HCT116 (cell line): ENCODE results near the gene TMTC3. TPM values are rescaled to one million over a fixed set of nuclear protein-coding genes. Genes with fewer than 3 reads are reported as not detected.

Experiments used
- ATAC-seq: fragments of 200-7000 bp; cut with Tn5 transposase; 2 replicates; pipeline ENCODE4 v1.9.1; 2020; ENCODE audit warnings: mild to moderate bottlenecking, moderate library complexity
- BruUV-seq: library from RNA; stranded (reverse); fragments of 400-500 nt; replicated peaks from 2 replicates; lab custom pipeline; 2021; lab: Mats Ljungman, UMichigan
- CTCF ChIA-PET: fragments of 300-600 bp; sonication (Branson Sonifier 250); formaldehyde crosslinking; loops from one replicate; lab custom pipeline; 2021; ENCODE audit warnings: antibody characterized with exemption; lab: Charles Lee
- POLR2A ChIA-PET: fragments of 300-600, 350-600 bp; sonication (Branson Sonifier 250); formaldehyde crosslinking; loops from one replicate; lab custom pipeline; 2021; ENCODE audit warnings: antibody characterized with exemption; lab: Charles Lee
- RAD21 ChIA-PET, 2 experiments: fragments of 300-600 bp; sonication (Branson Sonifier 250); formaldehyde crosslinking; loops; one replicate each; lab custom pipeline; 2023; ENCODE audit warnings: low total read pairs in 2 of 2; ENCODE audit not compliant: uncharacterized antibody in 2 of 2, unreplicated experiment in 2 of 2, low non-redundant PET in 1 of 2; lab: Charles Lee
- DNase-seq: peaks from one replicate; pipeline ENCODE4 v3.0.0-alpha.2; 2010; ENCODE audit warnings: low read depth, low spot score
- H2AFZ ChIP-seq: fragments of 200-600 bp; shearing (Covaris generic), sonication (generic); 2 replicates; pipeline ENCODE4 v1.6.1; 2017; ENCODE audit warnings: low read depth, mixed run types, mixed read lengths, antibody characterized with exemption, low read length; ENCODE audit not compliant: poor library complexity, severe bottlenecking
- H3K27ac ChIP-seq: 2 replicates; pipeline ENCODE4 v1.5.1; 2012; ENCODE audit warnings: low read depth, low read length
- H3K27me3 ChIP-seq: fragments of 200-600 bp; sonication (generic); 2 replicates; pipeline ENCODE4 v1.6.1; 2016; ENCODE audit warnings: mixed run types, low read length, mixed read lengths; ENCODE audit not compliant: insufficient read depth
- H3K36me3 ChIP-seq, 2 experiments: fragments of 200-500 bp in 1 of 2; fragments of 200-600 bp in 1 of 2; sonication (Bioruptor generic) in 1 of 2; sonication (generic) in 1 of 2; 2 replicates each; pipeline versions ENCODE4 v1.5.1 to v1.6.1; 2014 to 2016; ENCODE audit warnings: low read length in 2 of 2, inconsistent platforms in 1 of 2, mixed read lengths in 1 of 2, mixed run types in 1 of 2; ENCODE audit not compliant: insufficient read depth in 2 of 2, control insufficient read depth in 1 of 2
- H3K4me1 ChIP-seq, 2 experiments: fragments of 200-600 bp in 1 of 2; sonication (generic) in 1 of 2; 2 replicates each; pipeline versions ENCODE4 v1.5.1 to v1.6.1; 2012 to 2017; ENCODE audit warnings: low read length in 2 of 2, inconsistent platforms in 1 of 2, mild to moderate bottlenecking in 1 of 2, mixed read lengths in 1 of 2, mixed run types in 1 of 2, moderate library complexity in 1 of 2; ENCODE audit not compliant: insufficient read depth in 2 of 2, control insufficient read depth in 1 of 2
- H3K4me2 ChIP-seq: fragments of 200-600 bp; sonication (generic); 2 replicates; pipeline ENCODE4 v1.6.1; 2017; ENCODE audit warnings: mixed run types, low read length, mixed read lengths
- H3K4me3 ChIP-seq, 2 experiments: fragments of 200-600 bp in 1 of 2; sonication (generic) in 1 of 2; replicated peaks in 1 of 2; 2 replicates each; pipeline ENCODE4 v1.5.1; 2011 to 2016; ENCODE audit warnings: low read length in 2 of 2, control low read depth in 1 of 2, low read depth in 1 of 2, mild to moderate bottlenecking in 1 of 2, mixed read lengths in 1 of 2, mixed run types in 1 of 2
- H3K79me2 ChIP-seq: fragments of 200-600 bp; sonication (generic); 2 replicates; pipeline ENCODE4 v1.6.1; 2017; ENCODE audit warnings: mild to moderate bottlenecking, mixed run types, low read length, moderate library complexity, mixed read lengths; ENCODE audit not compliant: insufficient read depth
- H3K9ac ChIP-seq: fragments of 200-600 bp; sonication (generic); 2 replicates; pipeline ENCODE4 v1.6.1; 2016; ENCODE audit warnings: low read length, mixed read lengths
- H3K9me2 ChIP-seq: fragments of 200-600 bp; sonication (generic), shearing (Covaris generic); 2 replicates; pipeline ENCODE4 v1.6.1; 2017; ENCODE audit warnings: mixed run types, mild to moderate bottlenecking, moderate library complexity; ENCODE audit not compliant: insufficient read depth
- H3K9me3 ChIP-seq, 2 experiments: fragments of 200-500 bp in 1 of 2; fragments of 200-600 bp in 1 of 2; sonication (Bioruptor generic) in 1 of 2; sonication (generic) in 1 of 2; 2 replicates each; pipeline ENCODE4 v1.6.1; 2014 to 2017; ENCODE audit warnings: low read length in 2 of 2, mixed read lengths in 2 of 2, inconsistent platforms in 1 of 2, low read depth in 1 of 2, mild to moderate bottlenecking in 1 of 2, mixed run types in 1 of 2, moderate library complexity in 1 of 2; ENCODE audit not compliant: control insufficient read depth in 1 of 2, insufficient read depth in 1 of 2
- H4K20me1 ChIP-seq: fragments of 200-600 bp; sonication (generic), shearing (Covaris generic); 2 replicates; pipeline ENCODE4 v1.6.1; 2017; ENCODE audit warnings: mixed run types, mild to moderate bottlenecking, moderate library complexity; ENCODE audit not compliant: insufficient read depth
- ATF3 ChIP-seq: IDR thresholded peaks from 2 replicates; pipeline ENCODE4 v1.6.1; 2012
- CEBPB ChIP-seq: IDR thresholded peaks from 2 replicates; pipeline ENCODE4 v1.6.1; 2012; ENCODE audit warnings: low read depth
- CTCF ChIP-seq, 3 experiments: fragments of 200-600 bp in 1 of 3; sonication (generic) in 1 of 3; IDR thresholded peaks in 2 of 3; conservative IDR thresholded peaks in 1 of 3; 2 replicates each; pipeline ENCODE4 v1.5.1; 2012 to 2017; ENCODE audit warnings: low read depth in 2 of 3, low read length in 2 of 3, antibody characterized with exemption in 1 of 3, borderline replicate concordance in 1 of 3, control low read depth in 1 of 3, mild to moderate bottlenecking in 1 of 3, mixed read lengths in 1 of 3, mixed run types in 1 of 3, moderate library complexity in 1 of 3; ENCODE audit not compliant: insufficient read depth in 1 of 3
- EGR1 ChIP-seq: IDR thresholded peaks from 2 replicates; pipeline ENCODE4 v1.6.1; 2012; ENCODE audit warnings: low read depth
- ELF1 ChIP-seq: IDR thresholded peaks from 2 replicates; pipeline ENCODE4 v1.6.1; 2012; ENCODE audit warnings: low read depth, borderline replicate concordance
- EZH2 ChIP-seq: fragments of 200-600 bp; sonication (generic); IDR thresholded peaks from 2 replicates; pipeline ENCODE4 v1.6.1; 2017; ENCODE audit warnings: antibody characterized with exemption, mixed run types
- EZH2phosphoT487 ChIP-seq: fragments of 200-600 bp; IDR thresholded peaks from 2 replicates; pipeline ENCODE4 v1.6.1; 2018; ENCODE audit warnings: antibody characterized with exemption, borderline replicate concordance
- FOSL1 ChIP-seq: IDR thresholded peaks from 2 replicates; pipeline ENCODE4 v1.6.1; 2012; ENCODE audit warnings: low read depth
- JUND ChIP-seq: IDR thresholded peaks from 2 replicates; pipeline ENCODE4 v1.6.1; 2012
- POLR2A ChIP-seq: IDR thresholded peaks from 2 replicates; pipeline ENCODE4 v1.7.0; 2011; ENCODE audit warnings: borderline replicate concordance; ENCODE audit not compliant: insufficient read depth, insufficient read length; ENCODE audit errors: extremely low read depth
- SIN3A ChIP-seq: IDR thresholded peaks from 2 replicates; pipeline ENCODE4 v1.6.1; 2012; ENCODE audit warnings: low read depth
- YY1 ChIP-seq: IDR thresholded peaks from 2 replicates; pipeline ENCODE4 v1.6.1; 2011; ENCODE audit warnings: low read length, low read depth, moderate library complexity, mild to moderate bottlenecking; ENCODE audit not compliant: insufficient replicate concordance; ENCODE audit errors: extremely low read depth
- ZFX ChIP-seq: fragments of 450-650 bp; IDR thresholded peaks from 2 replicates; pipeline ENCODE4 v1.6.1; 2017
- ZNF274 ChIP-seq: fragments of 200-500 bp; sonication (Bioruptor generic); IDR thresholded peaks from 2 replicates; pipeline ENCODE4 v1.6.1; 2014; ENCODE audit warnings: mild to moderate bottlenecking, low read depth, low read length, inconsistent platforms
- intact Hi-C: fragments of 100-400 bp; cut with micrococcal nuclease; formaldehyde crosslinking; loops from 2 replicates; pipeline ENCODE4 v1.10.0; 2022
- total RNA-seq: library from RNA; stranded (reverse); gene quantifications from one replicate; pipeline ENCODE4 v1.2.1, GENCODE V29; 2021; ENCODE audit not compliant: unreplicated experiment

TMTC3 gene
- total RNA-seq, 1 experiment from 2014 or later, result 22.5 TPM

GRCh38 chr12:88223519-88223918, 81.4 kb downstream of the TMTC3 start:
- ChIA-PET POLR2A (interaction anchor here (0.6 kb wide), 1 partner anchor 170 kb away, joined by 3 read pairs; no protein-coding TSS in a partner anchor), CTCF (interaction anchor here (0.6 kb wide), 1 partner anchor 332 kb away, joined by 3 read pairs; no protein-coding TSS in a partner anchor)
- TF ChIP-seq JUND (no peak), CTCF (IDR thresholded peaks at IDR 0.05 in 2 of 3, conservative IDR thresholded peaks at IDR 0.05 in 1 of 3; ENCODE audit: borderline replicate concordance in 1 of 3, insufficient read depth in 1 of 3, low read depth in 2 of 3, low read length in 2 of 3) (no peak), ZFX (no peak), EZH2phosphoT487 (no peak), FOSL1 (no peak), SIN3A (no peak), EGR1 (no peak), ZNF274 (no peak), CEBPB (no peak), POLR2A (no peak), ELF1 (no peak), ATF3 (no peak), YY1 (no peak), EZH2 (no peak)

More at GRCh38 chr12:88223519-88223918, 81.4 kb downstream of the TMTC3 start:
- Histone ChIP-seq H3K9ac (no peak overlapping the region), H3K4me2 (no peak overlapping the region), H3K36me3 (no peaks in the 10 kb centered on the region; a peak in 1 of 4 replicates), H4K20me1 (no peaks in the 10 kb centered on the region), H3K4me1 (no peaks in the 10 kb centered on the region), H3K4me3 (no peak overlapping the region), H3K27ac (no peak overlapping the region), H3K9me3 (no peaks in the 10 kb centered on the region), H2AFZ (no peak overlapping the region), H3K9me2 (no peaks in the 10 kb centered on the region), H3K79me2 (no peaks in the 10 kb centered on the region), H3K27me3 (no peaks in the 10 kb centered on the region)
- no peak for DNase-seq
- no peak for ATAC-seq
- intact Hi-C loops, result no loop called here
- BruUV-seq, result no TSS peak
- RAD21 ChIA-PET, result no interaction called here
